IPS-18a (cell line): ENCODE data around the gene KLHL1.

Experiments
- H3K27ac ChIP-seq: one replicate; pipeline ENCODE4 v1.5.1; 2013; ENCODE audit warnings: low read length
- H3K27me3 ChIP-seq: one replicate; pipeline ENCODE4 v1.6.1; 2013; ENCODE audit warnings: mild to moderate bottlenecking, low read length; ENCODE audit not compliant: control insufficient read depth, insufficient read depth
- H3K36me3 ChIP-seq: one replicate; pipeline ENCODE4 v1.6.1; 2013; ENCODE audit warnings: low read depth, low read length; ENCODE audit not compliant: control insufficient read depth
- H3K4me1 ChIP-seq: one replicate; pipeline ENCODE4 v1.6.1; 2013; ENCODE audit warnings: low read depth, low read length; ENCODE audit not compliant: control insufficient read depth
- H3K4me3 ChIP-seq: one replicate; pipeline ENCODE4 v1.5.1; 2013; ENCODE audit warnings: low read length
- H3K9ac ChIP-seq: one replicate; pipeline ENCODE4 v1.6.1; 2013; ENCODE audit warnings: mild to moderate bottlenecking, low read length, moderate library complexity
- H3K9me3 ChIP-seq: one replicate; pipeline ENCODE4 v1.6.1; 2013; ENCODE audit warnings: low read depth, low read length; ENCODE audit not compliant: control insufficient read depth

KLHL1 gene

DNA sequence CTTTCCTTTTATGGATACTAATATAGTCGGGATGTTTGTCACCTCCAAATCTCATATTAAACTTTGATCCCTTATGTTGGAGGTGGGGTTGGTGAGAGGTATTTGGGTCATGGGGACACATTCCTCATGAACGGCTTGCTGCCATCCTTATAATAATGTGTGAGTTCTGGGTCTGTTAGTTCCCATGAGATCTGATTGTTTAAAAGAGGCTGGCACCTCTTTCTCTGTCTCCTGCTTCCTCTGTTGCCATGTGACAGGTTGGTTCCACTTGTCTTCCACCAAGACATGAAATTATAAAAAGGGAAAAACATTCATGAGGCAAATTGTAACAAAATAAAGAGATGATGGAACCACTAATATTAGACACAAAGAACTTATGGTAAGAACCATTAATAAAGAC is 108.4 kb downstream of the KLHL1 start:
- H3K4me3 ChIP-seq, result no peak overlapping the region
- H3K27ac ChIP-seq, result no peak overlapping the region
- H3K9me3 ChIP-seq, result no peaks in the 10 kb centered on the region
- H3K4me1 ChIP-seq, result no peaks in the 10 kb centered on the region
- H3K9ac ChIP-seq, result no peak overlapping the region
- H3K27me3 ChIP-seq, result no peaks in the 10 kb centered on the region
- H3K36me3 ChIP-seq, result no peaks in the 10 kb centered on the region

DNA sequence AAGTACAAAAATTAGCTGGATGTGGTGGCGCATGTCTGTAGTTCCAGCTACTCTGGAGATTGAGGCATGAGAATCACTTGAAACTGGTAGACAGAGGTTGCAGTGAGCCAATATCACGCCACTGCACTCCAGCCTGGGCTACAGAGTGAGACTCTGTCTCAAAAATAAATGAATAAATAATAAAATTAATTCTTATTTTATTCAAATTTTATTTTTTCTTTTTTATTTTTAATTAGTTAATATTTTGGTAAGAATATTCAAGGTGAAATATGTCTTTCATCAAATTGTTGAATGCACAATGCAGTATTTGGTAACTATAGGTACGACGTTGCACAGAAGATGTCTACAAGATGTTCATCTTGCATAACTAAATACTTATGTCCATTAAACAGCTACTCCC is 111.2 kb downstream of the KLHL1 start:
- Histone ChIP-seq H3K27me3 (no peaks in the 10 kb centered on the region), H3K36me3 (no peaks in the 10 kb centered on the region), H3K9ac (no peak overlapping the region), H3K4me1 (no peaks in the 10 kb centered on the region), H3K4me3 (no peak overlapping the region), H3K9me3 (no peaks in the 10 kb centered on the region), H3K27ac (no peak overlapping the region)

DNA sequence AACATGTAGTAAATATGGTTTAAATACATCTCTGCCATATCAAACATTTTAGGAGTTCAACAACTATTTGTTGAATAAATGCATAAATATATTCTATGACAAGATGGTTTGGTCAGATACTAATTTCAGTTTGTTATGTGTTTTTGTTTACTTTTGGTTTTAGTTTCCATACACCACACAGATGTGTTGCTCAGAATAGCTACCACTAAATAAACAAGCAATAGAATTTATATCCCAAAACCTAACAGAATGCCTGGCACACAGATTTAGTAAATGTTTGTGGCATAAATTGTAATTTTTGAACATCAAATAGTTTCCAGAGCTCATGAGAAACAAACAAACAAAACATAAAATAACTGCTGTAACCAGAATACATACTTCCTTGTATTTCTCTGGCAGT is 127.5 kb downstream of the KLHL1 start:
- no peak overlapping the region for H3K4me3 ChIP-seq
- H3K9me3 ChIP-seq, result no peaks in the 10 kb centered on the region
- no peaks in the 10 kb centered on the region for H3K36me3 ChIP-seq
- H3K27ac ChIP-seq, result no peak overlapping the region
- no peak overlapping the region for H3K9ac ChIP-seq
- no peaks in the 10 kb centered on the region for H3K27me3 ChIP-seq
- no peaks in the 10 kb centered on the region for H3K4me1 ChIP-seq

DNA sequence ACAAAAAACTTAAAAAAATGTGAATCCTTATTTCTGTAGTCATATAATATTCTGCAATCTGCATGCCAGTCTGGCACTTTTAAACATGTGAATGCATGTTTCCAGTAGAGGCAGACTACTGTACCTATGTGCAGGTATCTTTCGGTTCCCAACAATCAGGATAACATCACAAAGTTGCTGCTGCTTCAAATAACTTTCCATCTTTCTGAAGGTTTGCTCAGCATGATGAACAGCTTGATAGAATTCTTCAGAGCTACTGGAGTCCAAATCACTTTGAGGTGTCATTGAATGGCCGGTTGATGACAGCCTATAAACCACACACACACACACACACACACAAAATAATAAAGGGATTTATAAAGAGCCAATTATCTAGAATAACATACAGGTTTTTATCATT is 132.8 kb downstream of the KLHL1 start:
- no peak overlapping the region for H3K4me3 ChIP-seq
- no peaks in the 10 kb centered on the region for H3K36me3 ChIP-seq
- no peak overlapping the region for H3K27ac ChIP-seq
- no peaks in the 10 kb centered on the region for H3K27me3 ChIP-seq
- no peaks in the 10 kb centered on the region for H3K4me1 ChIP-seq
- H3K9ac ChIP-seq, result no peak overlapping the region
- no peaks in the 10 kb centered on the region for H3K9me3 ChIP-seq

DNA sequence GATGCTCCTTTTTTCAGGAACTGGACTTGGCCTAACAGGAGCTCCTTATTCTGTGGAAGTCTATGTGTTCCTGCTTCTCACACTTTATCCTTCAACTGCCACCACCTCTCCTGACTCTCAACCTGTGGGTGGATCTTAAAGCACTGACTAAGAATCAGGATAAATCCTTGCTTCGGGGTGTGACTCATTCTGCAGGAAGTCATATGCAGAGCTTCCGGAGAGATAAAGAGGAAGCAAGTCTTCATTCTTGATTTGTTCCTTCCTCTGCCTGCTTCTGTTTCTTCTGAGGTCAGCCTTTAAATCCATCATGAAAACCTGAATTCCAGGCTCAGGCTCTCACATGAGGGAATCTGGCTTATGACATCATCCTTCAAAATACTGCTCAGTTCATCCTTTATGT is 137.7 kb downstream of the KLHL1 start:
- no peaks in the 10 kb centered on the region for H3K36me3 ChIP-seq
- no peaks in the 10 kb centered on the region for H3K27me3 ChIP-seq
- H3K9me3 ChIP-seq, result no peaks in the 10 kb centered on the region
- no peak overlapping the region for H3K27ac ChIP-seq
- H3K9ac ChIP-seq, result no peak overlapping the region
- H3K4me3 ChIP-seq, result no peak overlapping the region
- no peaks in the 10 kb centered on the region for H3K4me1 ChIP-seq

DNA sequence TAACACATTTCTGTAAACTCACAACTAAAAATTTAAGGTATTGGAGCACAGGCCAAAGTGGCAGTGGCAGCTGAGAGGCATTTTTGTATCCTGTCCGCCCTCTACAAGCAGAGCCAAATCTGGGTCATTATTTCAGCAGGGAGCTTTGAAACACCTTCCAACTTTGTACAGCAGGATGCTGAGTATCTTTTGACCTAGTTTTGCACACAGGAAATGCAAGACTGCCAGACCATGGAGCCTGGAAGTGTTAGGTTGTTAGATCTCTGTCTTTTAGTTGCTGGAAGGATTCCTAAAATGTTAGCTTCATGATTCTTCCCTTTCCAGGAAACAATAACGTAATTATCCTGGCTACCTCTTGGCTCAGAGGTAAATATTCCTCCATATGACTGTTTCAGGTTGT is 149.2 kb downstream of the KLHL1 start:
- no peak overlapping the region for H3K27ac ChIP-seq
- H3K9ac ChIP-seq, result no peak overlapping the region
- no peaks in the 10 kb centered on the region for H3K9me3 ChIP-seq
- H3K36me3 ChIP-seq, result no peaks in the 10 kb centered on the region
- H3K27me3 ChIP-seq, result no peaks in the 10 kb centered on the region
- peaks cover 9% of the 10 kb centered on the region for H3K4me1 ChIP-seq
- H3K4me3 ChIP-seq, result no peak overlapping the region

DNA sequence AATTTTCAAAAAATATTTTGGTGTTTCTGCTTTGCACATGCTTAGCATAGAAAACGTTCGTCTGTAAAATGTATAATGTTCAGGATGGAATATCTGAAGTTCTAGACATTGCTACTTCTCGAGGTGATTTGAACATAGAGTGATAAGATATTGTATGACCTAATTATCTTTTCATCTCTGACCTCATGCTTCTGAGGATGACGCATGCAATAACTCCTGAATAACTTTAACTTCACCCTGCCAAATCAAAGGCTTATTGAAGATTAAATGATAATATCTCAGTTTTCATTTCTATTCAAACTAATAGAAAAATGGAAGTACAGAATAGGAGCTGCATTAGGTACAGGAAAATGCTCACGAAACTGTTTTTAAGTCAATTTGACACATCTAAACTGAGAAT is 151.4 kb downstream of the KLHL1 start:
- H3K9ac ChIP-seq, result no peak overlapping the region
- H3K27ac ChIP-seq, result no peak overlapping the region
- H3K4me1 ChIP-seq, result peaks cover 9% of the 10 kb centered on the region
- H3K9me3 ChIP-seq, result no peaks in the 10 kb centered on the region
- no peaks in the 10 kb centered on the region for H3K27me3 ChIP-seq
- H3K4me3 ChIP-seq, result no peak overlapping the region
- no peaks in the 10 kb centered on the region for H3K36me3 ChIP-seq

DNA sequence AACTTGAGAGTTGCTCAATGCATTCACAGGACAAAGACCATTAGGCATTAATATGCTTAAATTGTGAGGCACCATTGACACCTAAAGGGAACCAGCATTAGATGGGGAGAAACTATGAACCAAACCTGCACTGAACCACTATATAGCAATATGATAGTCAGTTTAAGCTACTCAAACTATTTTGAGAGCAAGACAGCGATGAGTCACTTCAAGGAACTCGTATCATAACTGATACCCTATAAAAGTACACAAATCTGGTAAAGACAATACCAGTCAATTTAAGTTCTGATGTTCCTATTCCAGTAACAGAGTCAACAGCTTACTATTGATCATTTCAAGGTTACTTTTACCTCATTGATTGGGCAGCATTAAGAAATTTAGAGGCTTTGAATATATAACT is 151.9 kb downstream of the KLHL1 start:
- Histone ChIP-seq H3K27me3 (no peaks in the 10 kb centered on the region), H3K4me3 (no peak overlapping the region), H3K27ac (no peak overlapping the region), H3K4me1 (peaks cover 9% of the 10 kb centered on the region), H3K9ac (no peak overlapping the region), H3K9me3 (no peaks in the 10 kb centered on the region), H3K36me3 (no peaks in the 10 kb centered on the region)

DNA sequence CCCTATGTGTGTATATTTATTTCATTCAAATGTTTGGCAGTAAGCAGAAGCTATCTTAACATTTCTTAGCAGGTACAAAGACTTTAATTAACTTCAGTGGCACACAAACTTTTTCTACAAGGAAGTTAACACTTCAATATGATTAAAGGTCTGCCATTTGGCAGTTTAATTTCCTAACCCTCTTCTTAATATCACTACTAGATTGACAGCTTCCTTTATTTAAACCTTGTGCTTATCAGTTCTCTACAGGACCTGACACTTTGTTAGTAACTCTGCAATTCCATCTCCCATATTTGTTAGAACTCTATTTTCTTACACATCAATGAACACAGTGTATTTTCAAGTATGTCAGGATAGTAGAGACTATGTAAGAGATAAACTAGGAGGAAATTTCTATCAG is 153.0 kb downstream of the KLHL1 start:
- Histone ChIP-seq H3K27ac (no peak overlapping the region), H3K4me1 (peaks cover 9% of the 10 kb centered on the region), H3K4me3 (no peak overlapping the region), H3K9me3 (no peaks in the 10 kb centered on the region), H3K36me3 (no peaks in the 10 kb centered on the region), H3K9ac (no peak overlapping the region), H3K27me3 (no peaks in the 10 kb centered on the region)

DNA sequence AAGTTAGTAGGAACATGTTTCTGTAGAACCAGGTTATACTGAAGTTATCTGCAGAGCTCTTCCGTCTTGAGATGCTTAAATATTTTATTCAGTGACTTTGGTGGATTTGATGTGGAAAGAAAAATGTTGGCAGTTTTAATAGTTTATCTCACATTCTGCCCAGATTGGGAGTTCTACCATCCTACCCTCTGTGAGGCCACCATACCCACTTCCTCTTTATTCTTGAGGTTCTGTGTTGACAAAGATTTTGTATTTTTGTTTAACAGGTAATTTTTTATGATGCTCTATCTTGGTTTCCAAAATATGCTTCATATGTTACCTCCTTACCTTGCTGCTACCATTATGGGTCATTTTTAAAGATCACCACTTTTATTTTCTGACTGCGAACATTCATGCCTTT is 156.8 kb downstream of the KLHL1 start:
- Histone ChIP-seq H3K27me3 (no peaks in the 10 kb centered on the region), H3K4me1 (no peaks in the 10 kb centered on the region), H3K4me3 (no peak overlapping the region), H3K36me3 (no peaks in the 10 kb centered on the region), H3K27ac (no peak overlapping the region), H3K9me3 (no peaks in the 10 kb centered on the region), H3K9ac (no peak overlapping the region)

DNA sequence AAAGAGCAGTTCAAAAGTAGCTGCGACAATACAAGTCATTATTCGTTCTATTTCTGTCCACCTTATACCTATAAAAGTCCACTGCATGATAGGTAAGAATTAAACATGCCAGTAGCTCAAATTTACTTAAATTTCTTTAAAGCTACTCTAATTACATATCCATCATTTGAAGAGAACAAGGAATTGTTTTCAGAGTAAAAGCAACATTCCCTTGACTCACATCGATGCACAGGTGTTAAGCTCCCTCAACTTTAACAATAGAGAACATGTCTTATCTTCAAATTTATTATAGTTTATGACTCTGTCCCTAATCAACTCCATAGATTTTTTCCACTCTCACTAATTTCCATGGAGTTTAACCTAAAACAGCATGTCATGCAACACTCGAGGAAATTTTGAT is 158.1 kb downstream of the KLHL1 start:
- H3K4me3 ChIP-seq, result no peak overlapping the region
- no peaks in the 10 kb centered on the region for H3K9me3 ChIP-seq
- no peaks in the 10 kb centered on the region for H3K36me3 ChIP-seq
- H3K27me3 ChIP-seq, result no peaks in the 10 kb centered on the region
- H3K27ac ChIP-seq, result no peak overlapping the region
- H3K9ac ChIP-seq, result no peak overlapping the region
- H3K4me1 ChIP-seq, result no peaks in the 10 kb centered on the region

DNA sequence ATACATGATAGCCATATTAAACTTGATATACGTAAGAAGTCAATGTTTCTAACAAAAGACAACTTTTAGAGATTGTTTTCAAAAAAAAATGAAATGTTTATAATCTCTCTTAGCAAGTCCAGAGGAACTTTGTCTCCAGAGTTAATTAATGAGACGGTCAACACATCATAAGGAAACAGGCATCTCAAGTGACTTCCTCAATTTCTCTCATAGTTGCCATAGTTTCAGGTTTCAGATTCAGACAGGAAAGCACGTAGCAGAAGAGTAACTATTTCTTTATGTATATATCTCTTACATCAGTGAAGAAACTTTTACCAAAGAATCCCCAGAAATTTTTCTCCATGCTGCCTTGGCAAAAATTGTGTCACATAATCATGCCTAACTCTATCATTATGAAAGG is 160.2 kb downstream of the KLHL1 start:
- no peak overlapping the region for H3K4me3 ChIP-seq
- no peaks in the 10 kb centered on the region for H3K9me3 ChIP-seq
- H3K36me3 ChIP-seq, result no peaks in the 10 kb centered on the region
- H3K27ac ChIP-seq, result no peak overlapping the region
- no peaks in the 10 kb centered on the region for H3K27me3 ChIP-seq
- no peak overlapping the region for H3K9ac ChIP-seq
- no peaks in the 10 kb centered on the region for H3K4me1 ChIP-seq

DNA sequence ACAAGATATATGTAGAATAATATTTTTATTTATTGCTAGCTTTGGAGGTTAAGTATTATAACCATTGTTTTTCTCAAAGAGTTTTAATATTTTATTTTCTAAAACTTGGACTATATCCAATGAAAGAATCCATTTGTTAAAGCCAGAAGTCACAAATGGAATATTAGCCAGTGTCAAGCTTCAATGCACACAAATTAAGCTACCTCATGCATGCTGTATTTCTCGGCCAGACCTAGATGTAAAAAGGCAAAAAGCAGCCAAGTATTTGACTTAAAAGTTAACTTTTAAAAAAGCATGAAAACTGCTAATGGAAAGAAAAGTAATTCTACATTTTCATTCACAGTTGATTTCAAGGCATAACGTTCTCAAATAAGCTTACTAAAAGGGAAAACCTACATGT is 160.7 kb downstream of the KLHL1 start:
- Histone ChIP-seq H3K9me3 (no peaks in the 10 kb centered on the region), H3K9ac (no peak overlapping the region), H3K27me3 (no peaks in the 10 kb centered on the region), H3K4me1 (no peaks in the 10 kb centered on the region), H3K36me3 (no peaks in the 10 kb centered on the region), H3K4me3 (no peak overlapping the region), H3K27ac (no peak overlapping the region)
